HFF-Myc (cell line): ENCODE data around the gene NOVA2.

Experiments
- DNase-seq: peaks from one replicate; pipeline ENCODE4 v3.0.0-alpha.2; 2011; ENCODE audit warnings: low read depth; ENCODE audit errors: extremely low read depth
- H3K4me3 ChIP-seq: replicated peaks from 2 replicates; pipeline ENCODE4 v1.5.1; 2011; ENCODE audit warnings: low read depth, mild to moderate bottlenecking, control low read depth, low read length
- TF ChIP-seq, protein P1 (sequence below): IDR thresholded peaks from 2 replicates; pipeline ENCODE4 v1.5.1; 2012; ENCODE audit warnings: mild to moderate bottlenecking, low read depth, low read length, control low read depth; ENCODE audit errors: missing control alignments

NOVA2 gene, protein sequence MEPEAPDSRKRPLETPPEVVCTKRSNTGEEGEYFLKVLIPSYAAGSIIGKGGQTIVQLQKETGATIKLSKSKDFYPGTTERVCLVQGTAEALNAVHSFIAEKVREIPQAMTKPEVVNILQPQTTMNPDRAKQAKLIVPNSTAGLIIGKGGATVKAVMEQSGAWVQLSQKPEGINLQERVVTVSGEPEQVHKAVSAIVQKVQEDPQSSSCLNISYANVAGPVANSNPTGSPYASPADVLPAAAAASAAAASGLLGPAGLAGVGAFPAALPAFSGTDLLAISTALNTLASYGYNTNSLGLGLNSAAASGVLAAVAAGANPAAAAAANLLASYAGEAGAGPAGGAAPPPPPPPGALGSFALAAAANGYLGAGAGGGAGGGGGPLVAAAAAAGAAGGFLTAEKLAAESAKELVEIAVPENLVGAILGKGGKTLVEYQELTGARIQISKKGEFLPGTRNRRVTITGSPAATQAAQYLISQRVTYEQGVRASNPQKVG

DNA sequence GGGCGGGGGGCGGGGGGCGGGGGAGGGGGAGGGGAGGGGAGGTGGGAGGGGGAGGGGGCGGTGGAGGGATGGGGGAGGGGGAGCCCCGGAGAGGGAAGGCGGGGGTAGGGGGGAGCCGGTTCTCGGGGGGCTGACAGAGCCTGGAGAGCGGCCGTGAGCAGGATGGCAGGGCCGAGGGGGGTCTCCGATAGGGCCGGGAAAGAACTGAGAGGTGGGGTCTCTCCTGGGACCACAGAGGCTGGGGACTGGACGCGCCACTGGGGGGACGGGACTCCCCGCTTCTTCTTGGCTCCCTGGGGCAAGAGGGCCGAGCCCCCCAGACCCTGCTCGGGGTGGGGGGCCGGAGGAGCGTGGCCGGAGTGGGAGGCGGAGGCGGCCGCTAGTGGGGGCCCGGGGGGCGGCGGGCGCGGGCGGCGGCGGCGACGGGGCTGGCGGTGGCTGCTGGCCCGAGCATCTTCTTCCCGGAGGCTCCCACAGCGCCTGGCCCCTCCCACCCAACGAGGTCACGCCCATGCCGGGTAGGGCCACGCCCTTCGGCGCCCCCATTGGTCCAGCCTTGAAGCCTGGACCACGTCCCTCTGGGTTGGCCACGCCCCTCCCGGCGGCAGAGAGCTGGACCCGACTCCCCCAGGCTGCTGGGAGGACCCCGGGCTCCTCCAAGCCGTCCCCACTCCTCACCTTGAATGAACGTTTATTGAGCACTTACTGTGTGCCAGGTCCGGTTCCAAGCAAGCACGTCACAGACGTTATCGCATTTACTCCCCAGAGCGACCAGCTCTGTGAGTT lies at the start of gene NOVA2:
TSS of gene NOVA2 (minus strand) at position 313 of the 786 bp plus-strand sequence. CDS start 514 bp downstream, outside the sequence.
- TF ChIP-seq, protein P1, sequence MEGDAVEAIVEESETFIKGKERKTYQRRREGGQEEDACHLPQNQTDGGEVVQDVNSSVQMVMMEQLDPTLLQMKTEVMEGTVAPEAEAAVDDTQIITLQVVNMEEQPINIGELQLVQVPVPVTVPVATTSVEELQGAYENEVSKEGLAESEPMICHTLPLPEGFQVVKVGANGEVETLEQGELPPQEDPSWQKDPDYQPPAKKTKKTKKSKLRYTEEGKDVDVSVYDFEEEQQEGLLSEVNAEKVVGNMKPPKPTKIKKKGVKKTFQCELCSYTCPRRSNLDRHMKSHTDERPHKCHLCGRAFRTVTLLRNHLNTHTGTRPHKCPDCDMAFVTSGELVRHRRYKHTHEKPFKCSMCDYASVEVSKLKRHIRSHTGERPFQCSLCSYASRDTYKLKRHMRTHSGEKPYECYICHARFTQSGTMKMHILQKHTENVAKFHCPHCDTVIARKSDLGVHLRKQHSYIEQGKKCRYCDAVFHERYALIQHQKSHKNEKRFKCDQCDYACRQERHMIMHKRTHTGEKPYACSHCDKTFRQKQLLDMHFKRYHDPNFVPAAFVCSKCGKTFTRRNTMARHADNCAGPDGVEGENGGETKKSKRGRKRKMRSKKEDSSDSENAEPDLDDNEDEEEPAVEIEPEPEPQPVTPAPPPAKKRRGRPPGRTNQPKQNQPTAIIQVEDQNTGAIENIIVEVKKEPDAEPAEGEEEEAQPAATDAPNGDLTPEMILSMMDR: no peak
- H3K4me3 ChIP-seq: no peak within 1 kb of the TSS
- no peak for DNase-seq

DNA sequence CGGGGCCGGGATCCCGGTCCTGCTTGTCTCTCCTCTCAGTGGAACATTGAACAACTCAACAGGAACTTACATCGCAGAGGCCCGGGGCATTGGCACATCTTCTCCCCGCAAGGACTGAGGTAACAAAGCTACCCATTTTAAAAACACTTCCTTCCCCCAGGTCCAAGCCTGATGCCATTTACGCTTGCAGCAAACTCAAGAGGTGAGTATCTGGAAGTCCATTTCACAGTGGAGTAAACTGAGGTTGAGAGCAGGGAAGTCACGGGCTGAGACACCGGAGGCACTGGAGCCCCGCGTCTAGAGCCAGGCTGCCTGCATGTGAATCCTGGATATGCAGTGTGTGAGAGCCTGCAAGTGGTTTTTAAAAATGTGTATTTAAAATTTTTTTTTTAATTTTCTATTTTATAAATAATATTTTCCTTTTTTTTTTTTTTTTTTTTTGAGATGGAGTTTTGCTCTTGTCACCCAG lies 49.7 kb upstream of the NOVA2 start:
- H3K4me3 ChIP-seq: no peak overlapping the region
- no peak for DNase-seq
- TF ChIP-seq, protein P1: no peak

DNA sequence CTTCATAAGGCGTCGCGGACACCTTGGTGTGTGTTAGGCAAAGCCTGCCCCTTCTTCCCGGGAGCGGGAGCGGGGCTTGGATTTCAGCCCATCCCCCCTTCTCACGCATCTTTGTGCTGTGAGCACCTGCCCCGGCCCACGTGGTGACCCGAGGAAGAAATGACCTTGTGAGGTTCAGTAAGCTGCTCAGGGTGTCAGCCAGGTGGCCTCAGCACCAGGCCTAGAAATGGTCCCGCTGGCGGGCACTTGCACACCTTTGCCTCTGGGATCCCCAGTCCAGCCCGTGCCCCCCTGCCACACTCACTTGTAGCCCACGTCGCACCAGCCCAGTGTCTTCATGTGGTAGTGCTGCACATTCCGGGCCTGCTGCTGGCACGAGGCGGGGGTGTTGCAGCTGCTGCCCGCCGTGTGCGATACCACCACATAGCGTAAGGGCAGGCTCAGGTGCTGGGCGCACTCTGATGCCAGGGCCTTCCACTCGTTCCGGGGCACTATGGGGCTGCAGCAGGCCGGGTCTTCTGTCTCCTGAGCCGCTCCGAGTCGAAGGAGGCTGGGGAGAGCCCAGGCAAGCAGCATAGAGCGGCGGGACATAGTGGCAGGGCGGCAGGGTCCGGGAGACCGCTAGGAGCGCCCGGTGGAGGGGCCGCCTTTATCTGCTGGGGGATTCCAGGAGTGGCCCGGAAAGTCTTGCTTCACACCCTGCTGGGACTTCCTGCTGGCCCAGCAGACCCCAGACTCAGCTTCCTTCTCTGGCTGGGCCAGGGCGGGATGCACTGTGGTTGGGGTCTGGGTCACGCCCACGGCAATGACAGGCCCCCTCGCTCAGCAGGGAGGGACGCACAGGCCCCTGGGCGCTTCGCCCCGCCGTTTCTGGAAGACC lies 49.0 kb upstream of the NOVA2 start, which contains the start of gene PGLYRP1:
TSS of gene PGLYRP1 (minus strand) at position 623 of the 880 bp plus-strand sequence. CDS start at position 591, 32 bp downstream.
- TF ChIP-seq, protein P1: no peak
- DNase-seq: no peak
- H3K4me3 ChIP-seq: no peak within 1 kb of the TSS

DNA sequence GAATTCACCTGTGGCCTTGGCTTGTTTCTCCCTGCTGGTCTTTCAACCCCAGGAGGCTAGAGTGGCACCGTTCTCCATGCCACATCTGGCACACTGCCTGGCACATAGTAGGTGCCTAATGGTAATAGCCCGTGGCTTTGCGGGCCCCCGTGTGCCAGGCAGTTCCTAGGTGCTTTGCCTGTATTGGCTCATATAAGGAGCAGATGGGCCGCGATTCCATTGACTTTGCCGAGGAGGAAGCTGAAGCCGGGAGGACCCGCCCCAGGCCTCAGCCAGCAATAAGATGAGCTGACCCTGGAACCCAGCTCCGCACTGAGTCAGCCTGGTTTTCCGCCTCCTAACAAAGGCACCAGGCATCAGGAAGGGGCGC lies 48.4 kb upstream of the NOVA2 start:
- no peak overlapping the region for H3K4me3 ChIP-seq
- TF ChIP-seq, protein P1: no peak
- DNase-seq: no peak

DNA sequence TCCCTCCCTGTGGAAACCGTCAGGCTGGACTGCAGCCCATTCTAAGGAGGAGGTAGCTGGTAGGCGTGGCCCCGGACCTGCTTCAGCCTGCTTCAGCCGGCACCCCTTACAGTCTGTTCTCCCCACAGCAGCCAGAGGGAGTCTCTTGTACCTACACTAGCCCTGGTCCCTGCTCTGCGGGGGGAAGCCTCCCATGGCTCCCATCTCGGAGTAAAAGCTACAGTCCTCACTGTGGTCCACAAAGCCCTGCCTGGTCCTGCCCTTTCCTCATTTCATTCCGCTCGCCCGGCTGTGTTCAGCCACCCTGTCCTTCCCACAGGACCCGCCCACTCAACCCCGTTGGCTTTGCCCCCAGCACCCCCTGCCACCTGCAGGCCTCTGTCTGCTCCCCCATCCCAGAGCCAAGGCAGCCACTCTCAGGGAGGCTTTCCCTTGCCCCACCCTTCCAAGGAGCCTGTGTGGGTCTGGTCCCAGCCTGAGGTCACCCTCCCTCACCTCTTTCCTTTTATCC lies 47.9 kb upstream of the NOVA2 start:
- DNase-seq: no peak
- no peak overlapping the region for H3K4me3 ChIP-seq
- TF ChIP-seq, protein P1: no peak

DNA sequence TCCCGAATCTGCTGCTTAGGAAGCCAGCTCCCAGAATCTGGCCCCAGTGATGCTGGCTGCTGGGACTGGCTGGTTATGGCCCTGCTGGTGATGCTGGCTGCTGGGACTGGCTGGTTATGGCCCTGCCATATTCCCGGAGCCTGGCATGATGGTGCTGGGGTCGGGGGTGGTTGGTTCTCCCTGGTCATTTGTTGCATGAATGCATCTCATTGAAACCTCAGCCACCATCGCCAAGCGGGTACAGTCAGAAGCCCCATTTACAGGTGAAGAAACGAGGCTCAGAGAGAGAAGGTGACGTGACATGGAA lies 47.1 kb upstream of the NOVA2 start:
- no peak overlapping the region for H3K4me3 ChIP-seq
- DNase-seq: no peak
- TF ChIP-seq, protein P1: no peak
